ENCODE results near the gene SPTBN4. TPM values are rescaled to one million over a fixed set of nuclear protein-coding genes. Genes with fewer than 3 reads are reported as not detected.

The SPTBN4 gene
- total and polyA plus RNA-seq, 2 donors (not counting 1 experiment from before 2014, with no cell fraction given), result 1.3 to 6.6 TPM

DNA sequence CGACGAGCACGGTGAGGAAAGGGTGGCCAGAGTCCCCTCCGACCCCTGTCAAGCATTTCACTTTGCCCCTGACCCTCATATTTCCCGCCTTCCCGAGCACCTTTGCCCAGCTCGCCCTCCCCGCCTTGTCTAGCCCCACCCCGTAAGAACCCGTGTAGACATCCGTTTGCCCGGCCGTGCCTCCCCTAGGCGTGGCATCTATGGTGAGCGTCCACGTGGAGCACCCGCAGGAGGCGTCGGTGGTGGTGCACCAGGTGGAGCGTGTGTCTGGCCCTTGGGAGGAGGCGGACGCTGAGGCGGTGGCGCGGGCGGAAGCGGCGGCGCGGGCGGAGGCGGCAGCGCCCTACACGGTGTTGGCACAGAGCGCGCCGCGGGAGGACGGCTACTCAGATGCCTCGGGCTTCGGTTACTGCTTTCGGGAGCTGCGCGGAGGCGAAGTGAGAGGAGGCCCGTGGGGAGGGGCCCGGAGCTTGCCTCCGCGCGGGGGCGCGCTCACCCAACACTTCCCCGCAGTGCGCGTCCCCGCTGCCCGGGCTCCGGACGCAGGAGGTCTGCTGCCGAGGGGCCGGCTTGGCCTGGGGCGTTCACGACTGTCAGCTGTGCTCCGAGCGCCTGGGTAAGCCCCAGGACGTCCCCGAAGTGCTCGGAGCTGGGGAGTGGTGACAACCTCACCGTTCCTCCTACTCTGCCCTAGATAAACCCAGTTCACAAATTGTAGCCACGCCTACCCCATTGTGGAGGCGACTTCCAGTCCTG lies 138.6 kb downstream of the SPTBN4 start:
- Histone ChIP-seq H3K27ac (ENCODE audit: insufficient read depth, low read length) (no peak overlapping the region), H3K4me2 (ENCODE audit: extremely low read depth, insufficient read depth, low read length) (peak overlapping the region; percentile 66), H4K20me1 (ENCODE audit: control insufficient read depth, extremely low read depth, insufficient read depth, low read length) (no peaks in the 10 kb centered on the region), H3K9ac (ENCODE audit: insufficient read depth, low read length) (no peak overlapping the region), H3K36me3 (ENCODE audit: control insufficient read depth, insufficient read depth, low read length) (no peaks in the 10 kb centered on the region), H3K4me1 (ENCODE audit: control insufficient read depth, extremely low read depth, insufficient read depth, low read length) (peaks cover 22% of the 10 kb centered on the region), H3K4me3 (replicated peaks in 1 of 4; ENCODE audit: control extremely low read depth in 1 of 4, insufficient read depth in 1 of 4, low read depth in 3 of 4, low read length in 4 of 4) (peak overlapping the region in 3 of 4 experiments; percentile 3 to 37 (median 16)), H3K79me2 (ENCODE audit: control insufficient read depth, insufficient read depth, low read length) (no peaks in the 10 kb centered on the region), H3K27me3 (ENCODE audit: control insufficient read depth, insufficient read depth, low read length) (peaks cover 2% of the 10 kb centered on the region), H2AFZ (ENCODE audit: low read length) (no peak overlapping the region), H3K9me3 (ENCODE audit: control insufficient read depth, insufficient read depth, low read depth, low read length) (no peaks in the 10 kb centered on the region)
- DNase-seq (ENCODE audit: low read depth in 2 of 2), result peak; percentile 63 to 72
- no peak for TF ChIP-seq EZH2 (IDR thresholded peaks at IDR 0.05; ENCODE audit: low read length, missing control alignments)
- TF ChIP-seq, protein P1, sequence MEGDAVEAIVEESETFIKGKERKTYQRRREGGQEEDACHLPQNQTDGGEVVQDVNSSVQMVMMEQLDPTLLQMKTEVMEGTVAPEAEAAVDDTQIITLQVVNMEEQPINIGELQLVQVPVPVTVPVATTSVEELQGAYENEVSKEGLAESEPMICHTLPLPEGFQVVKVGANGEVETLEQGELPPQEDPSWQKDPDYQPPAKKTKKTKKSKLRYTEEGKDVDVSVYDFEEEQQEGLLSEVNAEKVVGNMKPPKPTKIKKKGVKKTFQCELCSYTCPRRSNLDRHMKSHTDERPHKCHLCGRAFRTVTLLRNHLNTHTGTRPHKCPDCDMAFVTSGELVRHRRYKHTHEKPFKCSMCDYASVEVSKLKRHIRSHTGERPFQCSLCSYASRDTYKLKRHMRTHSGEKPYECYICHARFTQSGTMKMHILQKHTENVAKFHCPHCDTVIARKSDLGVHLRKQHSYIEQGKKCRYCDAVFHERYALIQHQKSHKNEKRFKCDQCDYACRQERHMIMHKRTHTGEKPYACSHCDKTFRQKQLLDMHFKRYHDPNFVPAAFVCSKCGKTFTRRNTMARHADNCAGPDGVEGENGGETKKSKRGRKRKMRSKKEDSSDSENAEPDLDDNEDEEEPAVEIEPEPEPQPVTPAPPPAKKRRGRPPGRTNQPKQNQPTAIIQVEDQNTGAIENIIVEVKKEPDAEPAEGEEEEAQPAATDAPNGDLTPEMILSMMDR (conservative IDR thresholded peaks at IDR 0.05 in 1 of 2, IDR thresholded peaks at IDR 0.05 in 1 of 2; ENCODE audit: low read depth in 1 of 2, low read length in 2 of 2), result no peak

DNA sequence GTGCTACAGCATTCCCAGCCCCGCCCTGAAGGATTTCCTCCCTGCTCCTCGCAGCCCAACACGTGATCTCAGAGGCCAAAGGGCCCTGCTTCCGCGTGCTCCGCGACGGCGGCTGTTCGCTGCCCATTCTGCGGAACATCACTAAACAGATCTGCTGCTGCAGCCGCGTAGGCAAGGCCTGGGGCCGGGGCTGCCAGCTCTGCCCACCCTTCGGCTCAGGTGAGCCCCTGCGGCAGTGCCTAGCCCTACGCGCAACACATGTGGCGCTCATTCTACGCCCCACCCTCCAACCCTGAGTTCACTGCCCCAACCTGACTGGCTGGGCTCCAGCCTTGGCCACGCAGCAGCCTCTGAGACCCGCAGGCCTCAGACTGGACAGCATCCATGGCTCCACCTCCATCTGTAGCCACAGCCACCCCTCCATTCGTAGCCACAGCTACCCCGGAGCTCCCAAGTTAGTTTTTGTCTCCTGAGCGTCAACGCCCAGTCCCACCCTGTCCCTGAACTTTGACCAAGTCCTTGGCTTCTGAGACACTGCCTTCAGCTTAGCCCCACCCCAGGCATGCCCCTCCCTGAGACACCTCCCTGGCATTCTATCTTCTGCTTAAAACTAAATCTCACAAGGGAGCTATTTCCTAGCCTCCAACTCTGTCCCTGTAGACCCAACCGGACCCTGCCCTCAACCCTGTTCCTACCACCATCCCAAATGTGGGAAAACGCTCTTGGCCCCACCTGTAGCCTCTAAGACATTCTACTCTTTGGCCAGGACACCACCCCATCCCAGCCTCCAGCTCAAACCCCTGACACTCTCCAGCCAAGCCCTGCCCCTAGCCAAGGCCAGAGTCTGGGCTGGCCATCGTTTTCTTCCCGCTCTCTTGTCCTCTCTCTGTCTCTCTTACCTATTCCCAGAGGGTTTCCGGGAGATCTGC lies 140.8 kb downstream of the SPTBN4 start:
- TF ChIP-seq, protein P1 (conservative IDR thresholded peaks at IDR 0.05 in 1 of 2, IDR thresholded peaks at IDR 0.05 in 1 of 2; ENCODE audit: low read depth in 1 of 2, low read length in 2 of 2), result no peak
- TF ChIP-seq EZH2 (IDR thresholded peaks at IDR 0.05; ENCODE audit: low read length, missing control alignments), result no peak
- Histone ChIP-seq H3K4me2 (ENCODE audit: extremely low read depth, insufficient read depth, low read length) (no peak overlapping the region), H3K36me3 (ENCODE audit: control insufficient read depth, insufficient read depth, low read length) (peaks cover 3% of the 10 kb centered on the region), H2AFZ (ENCODE audit: low read length) (no peak overlapping the region), H3K27me3 (ENCODE audit: control insufficient read depth, insufficient read depth, low read length) (no peaks in the 10 kb centered on the region), H3K9ac (ENCODE audit: insufficient read depth, low read length) (no peak overlapping the region), H3K4me3 (replicated peaks in 1 of 4; ENCODE audit: control extremely low read depth in 1 of 4, insufficient read depth in 1 of 4, low read depth in 3 of 4, low read length in 4 of 4) (no peak overlapping the region), H3K27ac (ENCODE audit: insufficient read depth, low read length) (no peak overlapping the region), H3K79me2 (ENCODE audit: control insufficient read depth, insufficient read depth, low read length) (no peaks in the 10 kb centered on the region), H4K20me1 (ENCODE audit: control insufficient read depth, extremely low read depth, insufficient read depth, low read length) (no peaks in the 10 kb centered on the region), H3K9me3 (ENCODE audit: control insufficient read depth, insufficient read depth, low read depth, low read length) (no peaks in the 10 kb centered on the region), H3K4me1 (ENCODE audit: control insufficient read depth, extremely low read depth, insufficient read depth, low read length) (peaks cover 13% of the 10 kb centered on the region)
- DNase-seq (ENCODE audit: low read depth in 2 of 2), result no peak

DNA sequence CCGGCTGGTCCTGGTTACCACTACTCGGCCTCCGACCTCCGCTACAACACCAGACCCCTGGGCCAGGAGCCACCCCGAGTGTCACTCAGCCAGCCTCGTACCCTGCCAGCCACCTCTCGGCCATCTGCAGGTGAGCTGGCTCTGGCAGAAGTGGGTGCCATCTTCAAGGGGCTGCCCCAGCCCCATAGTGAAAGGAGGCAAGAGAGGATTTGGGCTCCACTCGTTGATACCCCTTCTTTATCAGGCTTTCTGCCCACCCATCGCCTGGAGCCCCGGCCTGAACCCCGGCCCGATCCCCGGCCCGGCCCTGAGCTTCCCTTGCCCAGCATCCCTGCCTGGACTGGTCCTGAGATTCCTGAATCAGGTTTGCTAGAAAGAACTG lies 141.4 kb downstream of the SPTBN4 start:
- H3K27me3 ChIP-seq (ENCODE audit: control insufficient read depth, insufficient read depth, low read length), result no peaks in the 10 kb centered on the region
- DNase-seq (ENCODE audit: low read depth in 2 of 2), result no peak
- TF ChIP-seq, protein P1 (conservative IDR thresholded peaks at IDR 0.05 in 1 of 2, IDR thresholded peaks at IDR 0.05 in 1 of 2; ENCODE audit: low read depth in 1 of 2, low read length in 2 of 2), result no peak
- TF ChIP-seq EZH2 (IDR thresholded peaks at IDR 0.05; ENCODE audit: low read length, missing control alignments), result no peak
- no peaks in the 10 kb centered on the region for H3K79me2 ChIP-seq (ENCODE audit: control insufficient read depth, insufficient read depth, low read length)
- no peak overlapping the region for H3K4me3 ChIP-seq (replicated peaks in 1 of 4; ENCODE audit: control extremely low read depth in 1 of 4, insufficient read depth in 1 of 4, low read depth in 3 of 4, low read length in 4 of 4)
- no peak overlapping the region for H2AFZ ChIP-seq (ENCODE audit: low read length)
- H3K9me3 ChIP-seq (ENCODE audit: control insufficient read depth, insufficient read depth, low read depth, low read length), result no peaks in the 10 kb centered on the region
- H3K27ac ChIP-seq (ENCODE audit: insufficient read depth, low read length), result no peak overlapping the region
- H3K4me2 ChIP-seq (ENCODE audit: extremely low read depth, insufficient read depth, low read length), result no peak overlapping the region
- no peaks in the 10 kb centered on the region for H4K20me1 ChIP-seq (ENCODE audit: control insufficient read depth, extremely low read depth, insufficient read depth, low read length)
- H3K9ac ChIP-seq (ENCODE audit: insufficient read depth, low read length), result no peak overlapping the region
- H3K4me1 ChIP-seq (ENCODE audit: control insufficient read depth, extremely low read depth, insufficient read depth, low read length), result peaks cover 7% of the 10 kb centered on the region
- peaks cover 3% of the 10 kb centered on the region for H3K36me3 ChIP-seq (ENCODE audit: control insufficient read depth, insufficient read depth, low read length)

All from fibroblast of lung (primary cell).